Right lobe of liver (tissue), 4 donors: ENCODE measurements around the gene OPHN1.

Source experiments
- POLR2A ChIP-seq: fragments of 450-650 bp; IDR thresholded peaks from one replicate; pipeline ENCODE4 v1.6.1; 2017; ENCODE audit warnings: antibody characterized with exemption, mild to moderate bottlenecking
- TF ChIP-seq, protein P1 (sequence below), 4 donors: fragments of 200-600 bp in 3 of 4; fragments of 450-650 bp in 1 of 4; IDR thresholded peaks; one replicate each; pipeline versions ENCODE4 v1.5.1 to v1.8.0; 2016 to 2022; ENCODE audit warnings: antibody characterized with exemption in 4 of 4, mild to moderate bottlenecking in 2 of 4
- donor health status: DM: no; HTN: no; CAD: no.
- donor health status: DM: no; HTN: no; CAD: no.
- donor health status: DM: no; HTN: yes; CAD: no.

DNA sequence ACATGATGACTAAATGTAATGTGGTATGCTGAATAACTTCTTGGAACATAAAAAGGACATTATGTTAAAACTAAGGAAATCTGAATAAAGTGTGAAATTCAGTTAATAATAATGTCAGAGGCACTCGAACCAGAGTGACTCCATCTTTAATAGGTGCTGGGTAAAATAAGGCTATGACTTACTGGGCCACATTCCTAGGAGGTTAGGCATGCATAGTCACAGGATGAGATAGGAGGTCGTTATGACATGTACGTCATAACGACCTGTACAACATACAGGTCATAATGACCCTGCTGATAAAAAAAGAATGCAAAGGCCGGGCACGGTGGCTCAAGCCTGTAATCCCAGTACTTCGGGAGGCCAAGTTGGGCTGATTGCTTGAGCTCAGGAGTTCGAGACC lies 28.9 kb upstream of the OPHN1 start:
- no peak for TF ChIP-seq POLR2A
- TF ChIP-seq, protein P1, sequence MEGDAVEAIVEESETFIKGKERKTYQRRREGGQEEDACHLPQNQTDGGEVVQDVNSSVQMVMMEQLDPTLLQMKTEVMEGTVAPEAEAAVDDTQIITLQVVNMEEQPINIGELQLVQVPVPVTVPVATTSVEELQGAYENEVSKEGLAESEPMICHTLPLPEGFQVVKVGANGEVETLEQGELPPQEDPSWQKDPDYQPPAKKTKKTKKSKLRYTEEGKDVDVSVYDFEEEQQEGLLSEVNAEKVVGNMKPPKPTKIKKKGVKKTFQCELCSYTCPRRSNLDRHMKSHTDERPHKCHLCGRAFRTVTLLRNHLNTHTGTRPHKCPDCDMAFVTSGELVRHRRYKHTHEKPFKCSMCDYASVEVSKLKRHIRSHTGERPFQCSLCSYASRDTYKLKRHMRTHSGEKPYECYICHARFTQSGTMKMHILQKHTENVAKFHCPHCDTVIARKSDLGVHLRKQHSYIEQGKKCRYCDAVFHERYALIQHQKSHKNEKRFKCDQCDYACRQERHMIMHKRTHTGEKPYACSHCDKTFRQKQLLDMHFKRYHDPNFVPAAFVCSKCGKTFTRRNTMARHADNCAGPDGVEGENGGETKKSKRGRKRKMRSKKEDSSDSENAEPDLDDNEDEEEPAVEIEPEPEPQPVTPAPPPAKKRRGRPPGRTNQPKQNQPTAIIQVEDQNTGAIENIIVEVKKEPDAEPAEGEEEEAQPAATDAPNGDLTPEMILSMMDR (IDR thresholded peaks at IDR 0.05), result no peak
